GM23338 (cell line): ENCODE data around the gene CBFA2T3.

Experiments used
- CREB1 ChIP-seq: fragments of 250-450 bp; sonication (Bioruptor Pico); IDR thresholded peaks from 2 replicates; pipeline ENCODE4 v1.5.0; 2020; ENCODE audit warnings: low read depth, mild to moderate bottlenecking, moderate library complexity
- CTCF ChIP-seq, 2 experiments: fragments of 200-600 bp in 1 of 2; sonication (generic) in 1 of 2; conservative IDR thresholded peaks; 2 replicates each; pipeline versions ENCODE4 v1.5.1 to v1.6.1; 2016 to 2017; ENCODE audit warnings: antibody characterized with exemption in 2 of 2, low read depth in 2 of 2, mild to moderate bottlenecking in 2 of 2, moderate library complexity in 1 of 2
- ETS1 ChIP-seq: IDR thresholded peaks from 2 replicates; pipeline ENCODE4 v1.6.1; 2016; ENCODE audit warnings: antibody characterized with exemption
- EZH2 ChIP-seq: fragments of 200-600 bp; sonication (generic); IDR thresholded peaks from one replicate; pipeline ENCODE4 v1.8.0; 2017; ENCODE audit warnings: antibody characterized with exemption, mild to moderate bottlenecking, low read depth; ENCODE audit not compliant: unreplicated experiment
- EZH2phosphoT487 ChIP-seq: fragments of 200-600 bp; sonication (generic); IDR thresholded peaks from one replicate; pipeline ENCODE4 v1.8.1; 2018; ENCODE audit warnings: antibody characterized with exemption; ENCODE audit not compliant: unreplicated experiment
- JUNB ChIP-seq: IDR thresholded peaks from one replicate; pipeline ENCODE4 v1.6.1; 2016; ENCODE audit warnings: antibody characterized with exemption; ENCODE audit not compliant: unreplicated experiment
- NANOG ChIP-seq: IDR thresholded peaks from 2 replicates; pipeline ENCODE4 v1.6.1; 2016; ENCODE audit warnings: antibody characterized with exemption, borderline replicate concordance
- POLR2AphosphoS5 ChIP-seq: IDR thresholded peaks from 2 replicates; pipeline ENCODE4 v1.6.1; 2016; ENCODE audit warnings: antibody characterized with exemption, low read depth
- REST ChIP-seq: IDR thresholded peaks from one replicate; pipeline ENCODE4 v1.6.1; 2018; ENCODE audit warnings: antibody characterized with exemption; ENCODE audit not compliant: unreplicated experiment
- ZNF114 ChIP-seq: fragments of 250-450 bp; sonication (Bioruptor Pico); IDR thresholded peaks from 2 replicates; pipeline ENCODE4 v1.5.0; 2020; ENCODE audit warnings: mild to moderate bottlenecking, moderate library complexity
- ZNF331 ChIP-seq: fragments of 250-450 bp; sonication (Bioruptor Pico); IDR thresholded peaks from 2 replicates; pipeline ENCODE4 v1.5.0; 2020; ENCODE audit warnings: low read depth, mild to moderate bottlenecking, moderate library complexity

- no peak for TF ChIP-seq CTCF (conservative IDR thresholded peaks at IDR 0.05; ENCODE audit: low read depth in 2 of 2)
- no peak for TF ChIP-seq POLR2AphosphoS5
- no peak for TF ChIP-seq EZH2phosphoT487
- no peak for TF ChIP-seq REST
- TF ChIP-seq ZNF114 = no peak
- TF ChIP-seq EZH2 = no peak
- TF ChIP-seq CREB1 (CRISPR knock-in tag) = no peak
- no peak for TF ChIP-seq NANOG
- TF ChIP-seq JUNB = no peak
- no peak for TF ChIP-seq ZNF331 (CRISPR knock-in tag)
- no peak for TF ChIP-seq ETS1
Observed at GRCh38 chr16:88977018-88977811, at the start of gene CBFA2T3.
